GM10248 (cell line): Measurements from ENCODE around the gene PADI6.

ENCODE experiments used
- CTCF ChIA-PET: fragments of 300-600 bp; sonication (Branson Sonifier 250); formaldehyde crosslinking; extraction: SDS; loops from one replicate; lab custom pipeline; 2021; ENCODE audit warnings: antibody characterized with exemption; lab: Yijun Ruan, JAX
- POLR2A ChIA-PET: fragments of 350-650 bp; sonication (Branson Sonifier 250); formaldehyde crosslinking; extraction: SDS; loops from one replicate; lab custom pipeline; 2020; ENCODE audit warnings: antibody characterized with exemption; lab: Yijun Ruan, JAX
- DNase-seq: peaks from one replicate; pipeline ENCODE4 v3.0.0; 2012; ENCODE audit errors: extremely low spot score
- CTCF ChIP-seq: IDR thresholded peaks from 2 replicates; pipeline ENCODE4 v1.5.1; 2012; ENCODE audit warnings: mild to moderate bottlenecking, low read depth; ENCODE audit errors: extremely low read depth, missing control alignments, control extremely low read depth

The PADI6 gene

GRCh38 chr1:17371896-17372295 is at the start of gene PADI6:
PADI6 (plus strand) TSS chr1:17372196; CDS start chr1:17372246, 50 bp downstream.
- POLR2A ChIA-PET, result no interaction called here
- CTCF ChIA-PET, result interaction anchor here (0.8 to 1.3 kb wide), 2 partner anchors 23 to 33 kb away, joined by 3 read pairs; no protein-coding TSS in a partner anchor
- TF ChIP-seq CTCF, result no peak
- no peak for DNase-seq

- no peak for TF ChIP-seq CTCF
- no peak for DNase-seq
- POLR2A ChIA-PET, result no interaction called here
- CTCF ChIA-PET, result no interaction called here
Measured at GRCh38 chr1:17328855-17329254, 43.1 kb upstream of the PADI6 start.

GRCh38 chr1:17329610-17330009 is 42.4 kb upstream of the PADI6 start:
- no peak for TF ChIP-seq CTCF
- DNase-seq, result no peak
- POLR2A ChIA-PET, result no interaction called here
- CTCF ChIA-PET, result no interaction called here

- POLR2A ChIA-PET, result no interaction called here
- no peak for DNase-seq
- CTCF ChIA-PET, result interaction anchor here (1.5 kb wide), 1 partner anchor 93 kb away, joined by 3 read pairs; no protein-coding TSS in a partner anchor
- TF ChIP-seq CTCF, result no peak
Measured at GRCh38 chr1:17330856-17331255, 41.1 kb upstream of the PADI6 start.

- ChIA-PET POLR2A (no interaction called here), CTCF (interaction anchor here (0.8 to 1.0 kb wide), 2 partner anchors 207 to 381 kb away, joined by 3 to 4 read pairs; no protein-coding TSS in a partner anchor)
- TF ChIP-seq CTCF, result no peak
- DNase-seq, result peak; percentile 2
Measured at GRCh38 chr1:17333081-17333480, 38.9 kb upstream of the PADI6 start.

GRCh38 chr1:17335821-17336710 is 35.9 kb upstream of the PADI6 start:
- peak; percentile 62 for DNase-seq
- ChIA-PET POLR2A (no interaction called here), CTCF (interaction anchor here (0.6 to 2.1 kb wide), 9 partner anchors 9 to 279 kb away, joined by 3 to 9 read pairs (median 3); no protein-coding TSS in a partner anchor)
- TF ChIP-seq CTCF, result peak; percentile 70
